ENCODE results near the gene PF4V1.

The PF4V1 gene

GRCh38 chr4:73821325-73821724 lies 31.8 kb upstream of the PF4V1 start:
- no peak for DNase-seq (ENCODE audit: low read depth)
- no peak for TF ChIP-seq CTCF (IDR thresholded peaks at IDR 0.05; ENCODE audit: control insufficient read depth, extremely low read depth, insufficient read depth)
- H3K4me3 ChIP-seq (ENCODE audit: low read depth, low read length) = no peak overlapping the region

- no peak for TF ChIP-seq CTCF (IDR thresholded peaks at IDR 0.05; ENCODE audit: control insufficient read depth, extremely low read depth, insufficient read depth)
- no peak for DNase-seq (ENCODE audit: low read depth)
- no peak overlapping the region for H3K4me3 ChIP-seq (ENCODE audit: low read depth, low read length)
Measured at GRCh38 chr4:73822389-73822788, 30.7 kb upstream of the PF4V1 start.

GRCh38 chr4:73822812-73823504 lies 30.1 kb upstream of the PF4V1 start:
- TF ChIP-seq CTCF (IDR thresholded peaks at IDR 0.05; ENCODE audit: control insufficient read depth, extremely low read depth, insufficient read depth) = no peak
- no peak for DNase-seq (ENCODE audit: low read depth)
- H3K4me3 ChIP-seq (ENCODE audit: low read depth, low read length) = no peak overlapping the region

- DNase-seq (ENCODE audit: low read depth) = no peak
- no peak overlapping the region for H3K4me3 ChIP-seq (ENCODE audit: low read depth, low read length)
- TF ChIP-seq CTCF (IDR thresholded peaks at IDR 0.05; ENCODE audit: control insufficient read depth, extremely low read depth, insufficient read depth) = no peak
Measured at GRCh38 chr4:73823760-73824159, 29.3 kb upstream of the PF4V1 start.

GRCh38 chr4:73828956-73829355 lies 24.1 kb upstream of the PF4V1 start:
- DNase-seq (ENCODE audit: low read depth) = no peak
- no peak overlapping the region for H3K4me3 ChIP-seq (ENCODE audit: low read depth, low read length)
- TF ChIP-seq CTCF (IDR thresholded peaks at IDR 0.05; ENCODE audit: control insufficient read depth, extremely low read depth, insufficient read depth) = no peak

GRCh38 chr4:73831569-73831968 lies 21.5 kb upstream of the PF4V1 start:
- H3K4me3 ChIP-seq (ENCODE audit: low read depth, low read length) = no peak overlapping the region
- no peak for DNase-seq (ENCODE audit: low read depth)
- TF ChIP-seq CTCF (IDR thresholded peaks at IDR 0.05; ENCODE audit: control insufficient read depth, extremely low read depth, insufficient read depth) = no peak

GRCh38 chr4:73832651-73833237 lies 20.4 kb upstream of the PF4V1 start:
- H3K4me3 ChIP-seq (ENCODE audit: low read depth, low read length) = no peak overlapping the region
- no peak for DNase-seq (ENCODE audit: low read depth)
- no peak for TF ChIP-seq CTCF (IDR thresholded peaks at IDR 0.05; ENCODE audit: control insufficient read depth, extremely low read depth, insufficient read depth)
